Stomach smooth muscle (tissue), 2 donors: ENCODE data around the gene ATF7.

ENCODE experiments used
- H3K27ac ChIP-seq: one replicate; pipeline ENCODE4 v1.7.0; 2013; ENCODE audit warnings: mild to moderate bottlenecking, low read length, inconsistent platforms
- H3K27me3 ChIP-seq, 2 donors: one replicate each; pipeline ENCODE4 v1.7.0; 2013; ENCODE audit warnings: low read length in 2 of 2; ENCODE audit not compliant: insufficient read depth in 2 of 2, control insufficient read depth in 1 of 2
- H3K36me3 ChIP-seq, 2 donors: one replicate each; pipeline ENCODE4 v1.7.0; 2013; ENCODE audit warnings: low read length in 2 of 2; ENCODE audit not compliant: control insufficient read depth in 2 of 2, insufficient read depth in 2 of 2
- H3K4me1 ChIP-seq: one replicate; pipeline ENCODE4 v1.7.0; 2013; ENCODE audit warnings: low read length; ENCODE audit not compliant: control insufficient read depth, insufficient read depth
- H3K4me3 ChIP-seq, 2 donors: one replicate each; pipeline ENCODE4 v1.7.0; 2013; ENCODE audit warnings: low read length in 2 of 2
- H3K9ac ChIP-seq, 2 donors: one replicate each; pipeline ENCODE4 v1.7.0; 2013; ENCODE audit warnings: low read length in 2 of 2, mild to moderate bottlenecking in 1 of 2
- H3K9me3 ChIP-seq, 2 donors: one replicate each; pipeline ENCODE4 v1.7.0; 2013; ENCODE audit warnings: low read length in 2 of 2; ENCODE audit not compliant: control insufficient read depth in 2 of 2
- donor health status: healthy.
- donor health status: Pancreatic carcinoma.

Gene ATF7

DNA sequence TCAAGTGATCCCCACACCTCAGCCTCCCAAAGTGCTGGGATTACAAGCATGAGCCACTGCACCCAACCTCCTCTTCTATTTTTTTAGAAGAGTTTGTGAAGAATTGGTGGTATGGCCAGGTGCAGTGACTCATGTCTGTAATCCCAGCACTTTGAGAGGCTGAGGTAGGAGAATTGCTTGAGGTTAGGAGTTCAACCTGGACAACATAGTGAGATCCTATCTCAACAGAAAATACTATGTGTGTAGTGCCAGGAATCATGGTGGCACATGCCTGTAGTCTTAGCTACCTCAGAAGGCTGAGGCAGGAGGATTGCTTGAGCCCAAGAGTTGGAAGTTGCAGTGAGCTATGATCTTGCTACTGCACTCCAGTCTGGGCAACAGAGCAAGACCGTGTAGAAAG, 5.5 kb upstream of the ATF7 start:
- Histone ChIP-seq H3K4me1 (peaks cover 2% of the 10 kb centered on the region), H3K9ac (no peak overlapping the region), H3K27me3 (no peaks in the 10 kb centered on the region), H3K36me3 (no peaks in the 10 kb centered on the region), H3K4me3 (no peak overlapping the region), H3K27ac (no peak overlapping the region), H3K9me3 (no peaks in the 10 kb centered on the region)

DNA sequence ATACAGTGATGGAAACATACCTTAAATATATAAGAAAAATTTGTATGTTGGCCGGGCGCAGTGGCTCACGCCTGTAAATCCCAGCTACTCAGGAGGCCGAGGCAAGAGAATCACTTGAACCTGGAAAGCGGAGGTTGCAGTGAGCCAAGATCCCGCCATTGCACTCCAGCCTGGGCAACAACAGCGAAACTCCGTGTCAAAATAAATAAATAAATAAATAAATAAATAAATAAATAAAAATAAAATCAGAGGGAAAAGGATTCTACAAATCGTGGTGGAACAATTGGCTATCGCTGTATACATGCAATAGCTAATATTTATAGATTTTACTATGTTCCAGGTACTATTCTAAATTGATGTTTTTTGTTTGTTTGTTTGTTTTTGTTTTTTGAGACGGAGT, 1.7 kb upstream of the ATF7 start:
- no peaks in the 10 kb centered on the region for H3K27me3 ChIP-seq
- H3K4me1 ChIP-seq, result peaks cover 8% of the 10 kb centered on the region
- H3K9ac ChIP-seq, result no peak overlapping the region
- no peak overlapping the region for H3K27ac ChIP-seq
- no peaks in the 10 kb centered on the region for H3K9me3 ChIP-seq
- no peaks in the 10 kb centered on the region for H3K36me3 ChIP-seq
- H3K4me3 ChIP-seq, result no peak overlapping the region

DNA sequence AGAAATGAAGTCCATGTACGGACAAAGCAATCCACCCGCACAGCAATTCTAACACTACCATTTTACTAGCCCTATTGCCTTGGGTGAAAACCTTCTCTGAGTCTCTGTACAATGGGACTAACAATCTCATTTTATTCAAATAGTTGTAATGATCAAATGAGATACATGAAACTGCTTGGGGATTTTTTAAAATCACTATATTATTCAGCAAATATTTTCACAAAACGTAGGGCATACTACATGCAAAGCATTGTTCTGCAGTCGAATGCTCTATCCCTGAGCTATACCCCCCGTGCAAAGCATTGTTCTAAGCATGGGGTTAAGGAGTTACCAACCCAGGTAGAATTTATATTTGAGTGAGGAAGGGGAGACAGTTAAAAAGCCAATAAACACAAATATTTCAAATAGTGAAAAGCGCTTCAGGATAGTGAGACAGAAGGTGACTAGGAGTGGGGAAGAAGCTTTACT, 554 bp upstream of the ATF7 start:
- peak overlapping the region; percentile 72 to 90 for H3K9ac ChIP-seq
- H3K9me3 ChIP-seq, result no peaks in the 10 kb centered on the region
- peaks cover 8% of the 10 kb centered on the region for H3K4me1 ChIP-seq
- H3K27me3 ChIP-seq, result no peaks in the 10 kb centered on the region
- H3K4me3 ChIP-seq, result peak overlapping the region; percentile 94 to 95
- no peaks in the 10 kb centered on the region for H3K36me3 ChIP-seq
- peak overlapping the region; percentile 92 for H3K27ac ChIP-seq

DNA sequence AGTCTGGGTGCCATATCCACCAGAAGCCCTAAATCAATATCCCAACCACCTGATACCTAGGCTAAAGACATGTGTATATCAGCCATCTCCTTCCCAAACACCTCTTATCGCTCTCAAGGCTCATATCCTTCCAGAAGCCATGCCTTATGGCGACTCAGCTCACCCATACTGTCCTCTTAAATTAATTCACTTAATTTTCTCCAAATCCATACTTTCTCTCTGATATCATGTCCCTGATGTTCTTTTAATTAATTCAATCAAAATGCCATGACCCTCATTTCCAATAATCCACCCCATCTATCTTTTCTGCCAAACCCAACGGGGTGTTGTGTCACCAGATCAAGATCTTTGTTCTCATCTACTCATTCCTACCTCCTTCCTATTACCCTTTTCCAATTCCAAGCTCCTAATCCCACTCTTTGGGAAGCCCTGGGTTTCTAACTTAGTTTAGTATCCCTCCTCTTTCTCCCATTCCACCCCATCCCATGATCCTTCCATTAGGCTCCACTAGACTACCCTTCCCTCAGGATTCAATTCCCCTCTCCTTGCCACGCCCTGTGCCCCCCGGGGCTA, 723 bp downstream of the ATF7 start:
- Histone ChIP-seq H3K9ac (peak overlapping the region; percentile 90 to 97), H3K36me3 (no peaks in the 10 kb centered on the region), H3K4me1 (peaks cover 8% of the 10 kb centered on the region), H3K27me3 (no peaks in the 10 kb centered on the region), H3K4me3 (peak overlapping the region; percentile 94 to 95), H3K9me3 (no peaks in the 10 kb centered on the region), H3K27ac (peak overlapping the region; percentile 92)

DNA sequence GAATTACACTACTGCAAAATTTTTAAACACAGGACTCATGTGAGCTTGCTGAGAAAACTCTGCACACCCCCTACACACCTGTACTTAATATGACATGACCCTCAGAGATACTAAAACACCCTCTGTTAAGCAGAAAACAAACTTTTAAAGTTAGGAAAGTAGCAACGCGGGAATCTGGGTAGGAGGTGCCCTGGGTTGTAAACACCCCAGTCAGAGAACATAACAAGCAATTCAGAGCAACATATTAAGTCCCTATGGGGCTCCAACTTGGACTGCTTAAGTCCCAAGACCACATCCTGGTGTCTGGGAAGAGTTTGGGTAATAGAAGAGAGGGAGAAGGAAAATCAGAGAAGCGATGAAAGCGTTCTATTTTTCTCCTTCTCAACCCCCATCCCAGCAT, 1.2 kb downstream of the ATF7 start:
- H3K27me3 ChIP-seq, result no peaks in the 10 kb centered on the region
- peak overlapping the region; percentile 92 for H3K27ac ChIP-seq
- no peaks in the 10 kb centered on the region for H3K36me3 ChIP-seq
- peak overlapping the region; percentile 94 to 95 for H3K4me3 ChIP-seq
- no peaks in the 10 kb centered on the region for H3K9me3 ChIP-seq
- H3K4me1 ChIP-seq, result peaks cover 8% of the 10 kb centered on the region
- H3K9ac ChIP-seq, result peak overlapping the region; percentile 90 to 97

DNA sequence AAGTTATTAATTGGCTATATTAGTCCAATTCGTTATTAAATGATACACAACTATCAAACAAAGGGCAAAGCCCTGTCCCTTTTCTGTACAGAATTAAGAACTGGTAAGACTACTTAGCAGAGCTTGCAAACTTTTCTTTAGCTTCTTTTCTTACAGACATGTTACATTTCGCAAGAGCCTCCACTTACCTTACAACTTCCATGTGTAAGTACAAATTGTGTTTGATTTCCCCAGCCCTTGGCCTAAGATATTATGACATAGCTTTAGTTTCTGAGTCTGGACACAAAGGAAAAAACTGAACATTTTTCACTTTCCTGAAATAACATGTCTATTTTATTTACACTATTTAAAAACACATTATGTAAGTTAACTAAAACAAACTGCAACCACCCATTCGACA, 1.7 kb downstream of the ATF7 start:
- H3K9ac ChIP-seq, result peak overlapping the region; percentile 90 to 97
- H3K27ac ChIP-seq, result peak overlapping the region; percentile 92
- H3K27me3 ChIP-seq, result no peaks in the 10 kb centered on the region
- peak overlapping the region; percentile 94 to 95 for H3K4me3 ChIP-seq
- no peaks in the 10 kb centered on the region for H3K9me3 ChIP-seq
- H3K4me1 ChIP-seq, result peaks cover 8% of the 10 kb centered on the region
- no peaks in the 10 kb centered on the region for H3K36me3 ChIP-seq

DNA sequence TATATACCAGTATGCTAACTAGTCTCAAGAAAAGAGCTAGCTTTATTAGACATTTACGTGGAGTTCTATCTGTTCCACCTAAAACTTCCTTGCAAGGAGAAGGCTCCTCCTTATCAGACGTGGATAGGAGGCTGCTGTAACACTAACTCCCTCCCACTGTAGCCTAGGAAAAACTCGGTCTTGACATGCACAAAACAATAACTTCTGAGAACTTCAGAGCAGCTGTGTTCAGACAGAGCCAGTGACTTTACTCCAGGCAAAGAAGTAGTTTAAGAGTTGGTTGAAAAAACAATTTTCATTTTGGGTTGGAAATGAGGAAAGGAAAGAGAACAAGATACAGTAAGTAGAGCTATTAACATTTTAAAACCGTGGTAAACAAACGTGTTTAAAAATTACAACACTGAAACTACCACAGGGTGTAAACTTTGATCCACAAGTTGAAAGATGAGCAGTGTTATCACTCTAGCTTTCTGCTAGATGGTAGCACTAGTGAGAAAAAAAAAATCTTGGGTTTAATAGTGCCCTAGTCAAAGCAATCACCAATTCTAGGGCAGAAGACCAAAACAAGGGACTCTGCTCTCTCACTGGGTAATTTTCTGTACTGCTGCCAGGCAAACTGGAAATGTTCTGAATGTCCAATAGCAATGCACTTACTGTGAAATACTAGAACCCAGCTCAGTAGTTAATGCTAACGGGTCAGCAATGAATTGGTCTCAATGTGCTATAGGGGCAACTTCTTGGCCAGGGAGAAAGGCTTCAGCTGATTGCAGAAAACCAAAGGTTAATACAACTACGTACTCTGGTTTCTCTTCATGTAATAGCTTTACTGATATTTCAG, 2.4 kb downstream of the ATF7 start:
- H3K9ac ChIP-seq, result peak overlapping the region; percentile 13 to 90

DNA sequence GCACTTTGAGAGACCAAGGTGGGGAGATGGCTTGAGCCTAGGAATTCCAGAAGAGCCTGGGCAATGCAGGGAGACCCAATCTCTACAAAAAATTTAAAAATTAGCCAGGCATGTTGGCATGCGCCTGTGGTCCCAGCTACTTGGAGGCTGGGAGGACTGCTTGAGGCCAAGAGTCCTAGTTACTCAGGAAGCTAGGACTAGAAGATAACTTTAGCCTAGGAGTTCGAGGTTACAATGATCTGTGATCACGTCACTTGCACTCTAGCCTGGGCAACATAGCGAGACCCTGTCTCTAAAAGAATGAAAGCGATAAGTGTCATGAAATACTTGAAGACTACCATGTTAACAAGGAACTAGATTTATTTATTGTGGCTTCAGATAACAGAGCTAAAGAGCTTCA, 3.5 kb downstream of the ATF7 start:
- no peak overlapping the region for H3K27ac ChIP-seq

More for the DNA sequence above, 2.4 kb downstream of the ATF7 start:
- H3K9me3 ChIP-seq, result no peaks in the 10 kb centered on the region
- H3K4me1 ChIP-seq, result peaks cover 12% of the 10 kb centered on the region
- no peaks in the 10 kb centered on the region for H3K27me3 ChIP-seq
- peak overlapping the region; percentile 92 for H3K27ac ChIP-seq
- peak overlapping the region; percentile 94 to 95 for H3K4me3 ChIP-seq
- no peaks in the 10 kb centered on the region for H3K36me3 ChIP-seq

DNA sequence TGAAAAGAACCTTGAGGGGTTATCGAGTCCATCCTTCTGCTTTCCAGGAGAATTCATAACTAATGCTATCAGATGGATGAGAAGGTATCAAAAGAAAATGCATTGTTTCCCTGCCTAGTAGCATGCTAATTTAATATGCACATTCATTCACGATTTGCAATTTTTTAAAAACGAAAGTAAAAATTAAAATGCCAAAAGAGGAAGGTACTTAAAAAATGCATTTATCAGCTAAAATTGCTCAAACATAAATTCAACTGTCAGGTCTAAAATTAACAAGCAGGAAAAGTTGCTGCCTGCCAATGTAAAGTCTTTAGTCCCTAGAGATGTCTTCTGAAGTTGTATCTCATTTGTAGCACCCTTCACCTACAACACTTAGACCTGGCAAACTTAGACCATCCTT, 7.9 kb downstream of the ATF7 start:
- Histone ChIP-seq H3K9ac (no peak overlapping the region), H3K36me3 (peaks cover 0 to 3% of the 10 kb centered on the region in 2 donors), H3K4me1 (peaks cover 9% of the 10 kb centered on the region), H3K27ac (no peak overlapping the region), H3K4me3 (peak overlapping the region in 1 of 2 donors; percentile 16), H3K9me3 (no peaks in the 10 kb centered on the region), H3K27me3 (no peaks in the 10 kb centered on the region)

More for the DNA sequence above, 3.5 kb downstream of the ATF7 start:
- H3K9ac ChIP-seq, result no peak overlapping the region
- no peaks in the 10 kb centered on the region for H3K27me3 ChIP-seq
- peaks cover 14% of the 10 kb centered on the region for H3K4me1 ChIP-seq
- H3K4me3 ChIP-seq, result no peak overlapping the region
- no peaks in the 10 kb centered on the region for H3K9me3 ChIP-seq
- H3K36me3 ChIP-seq, result no peaks in the 10 kb centered on the region

DNA sequence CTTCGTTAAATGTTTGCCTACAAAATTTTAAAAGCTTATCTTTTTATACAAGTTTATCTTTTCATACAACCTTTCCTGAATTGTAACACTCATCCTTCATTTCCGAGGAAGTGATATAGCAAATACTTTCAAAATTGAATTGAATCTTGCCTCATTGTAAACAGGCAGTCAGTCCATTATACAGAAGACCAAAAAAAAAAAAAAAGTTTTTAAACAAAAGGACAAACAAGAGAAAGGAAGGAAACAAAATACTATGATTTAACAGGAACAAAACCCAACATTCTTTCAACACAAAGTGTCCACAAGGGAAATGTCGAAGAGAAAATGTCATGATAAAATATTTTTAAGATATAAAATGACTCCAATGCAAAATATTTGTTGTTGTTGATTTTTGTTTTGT, 8.5 kb downstream of the ATF7 start:
- no peaks in the 10 kb centered on the region for H3K27me3 ChIP-seq
- H3K9ac ChIP-seq, result no peak overlapping the region
- H3K4me3 ChIP-seq, result no peak overlapping the region
- peaks cover 9% of the 10 kb centered on the region for H3K4me1 ChIP-seq
- H3K36me3 ChIP-seq, result peaks cover 0 to 3% of the 10 kb centered on the region in 2 donors
- no peak overlapping the region for H3K27ac ChIP-seq
- no peaks in the 10 kb centered on the region for H3K9me3 ChIP-seq

DNA sequence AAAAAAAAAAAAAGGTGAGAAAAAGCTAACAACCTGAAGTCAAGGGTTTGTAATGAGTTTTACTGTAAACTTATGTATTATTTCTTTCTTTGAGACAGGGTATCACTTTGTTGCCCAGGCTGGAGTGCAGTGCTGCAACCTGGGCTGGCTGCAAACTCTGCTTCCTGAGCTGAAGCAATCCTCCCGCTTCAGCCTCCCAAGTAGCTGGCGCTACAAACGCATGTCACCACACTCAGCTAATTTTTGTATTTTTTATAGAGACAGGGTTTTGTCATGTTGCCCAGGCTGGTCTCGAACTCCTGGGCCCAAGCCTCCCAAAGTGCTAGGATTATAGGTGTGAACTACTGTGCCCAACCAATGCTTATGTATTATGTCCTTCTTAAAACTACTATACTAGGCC, 9.2 kb downstream of the ATF7 start:
- no peaks in the 10 kb centered on the region for H3K9me3 ChIP-seq
- H3K27ac ChIP-seq, result no peak overlapping the region
- H3K27me3 ChIP-seq, result no peaks in the 10 kb centered on the region
- H3K4me1 ChIP-seq, result peaks cover 9% of the 10 kb centered on the region
- no peak overlapping the region for H3K4me3 ChIP-seq
- H3K9ac ChIP-seq, result no peak overlapping the region
- peaks cover 0 to 3% of the 10 kb centered on the region in 2 donors for H3K36me3 ChIP-seq
